ENCODE results near the gene AMBP.
"Not testable (repeated sequence)": the region's sequence is repeated elsewhere in the genome, so short reads cannot be mapped to it uniquely, and the experiment has no call there.

Gene AMBP

DNA sequence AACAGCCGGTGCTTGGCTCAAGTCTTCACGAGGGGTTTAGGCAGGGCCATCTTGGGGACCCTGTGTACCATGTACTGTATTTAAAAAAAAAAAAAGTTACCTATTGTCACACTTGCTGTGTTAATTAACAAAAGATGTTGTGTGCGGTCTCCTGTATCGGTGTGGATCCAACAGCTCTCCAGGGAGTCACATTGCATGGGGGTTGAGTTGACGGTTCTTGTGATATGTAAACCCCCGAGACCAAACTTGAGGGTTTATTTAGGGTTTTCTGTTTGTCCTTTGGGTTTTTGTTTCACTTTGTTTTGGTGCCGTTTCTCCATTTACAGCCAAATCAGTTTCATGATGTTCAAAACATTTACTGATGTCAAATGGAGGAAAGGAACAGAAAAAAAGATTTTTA lies 22.2 kb downstream of the AMBP start:
- H3K27ac Mint-ChIP-seq: no peak overlapping the region
- ATAC-seq (no peak), DNase-seq (ENCODE audit: low spot score in 2 of 2) (no peak)
- H3K4me3 Mint-ChIP-seq: no peak overlapping the region
- no peaks in the 10 kb centered on the region for H3K4me1 Mint-ChIP-seq
- H3K9me3 Mint-ChIP-seq: no peaks in the 10 kb centered on the region
- no peaks in the 10 kb centered on the region for H3K36me3 Mint-ChIP-seq

DNA sequence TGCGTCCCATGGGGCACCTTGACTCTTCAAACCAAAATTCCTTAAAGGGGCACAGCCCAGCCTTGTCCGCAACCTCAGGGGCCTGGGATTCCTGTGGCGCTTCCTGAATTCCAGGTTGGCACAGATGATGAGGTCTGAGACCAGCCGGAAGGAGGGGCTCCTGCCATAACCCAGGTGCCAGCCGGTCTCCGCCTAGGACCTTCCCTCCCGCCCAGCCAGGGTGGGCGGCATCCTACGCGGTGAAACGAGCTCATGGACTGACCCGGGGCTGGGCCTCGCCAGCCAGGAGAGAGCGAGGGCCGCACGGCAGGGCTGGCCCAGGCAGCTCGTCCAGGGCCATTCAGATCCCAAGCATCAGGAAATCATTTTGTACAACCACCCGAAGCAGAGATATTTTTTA lies 23.0 kb downstream of the AMBP start:
- no peak for ATAC-seq
- H3K36me3 Mint-ChIP-seq: no peaks in the 10 kb centered on the region
- no peak overlapping the region for H3K4me3 Mint-ChIP-seq
- no peaks in the 10 kb centered on the region for H3K4me1 Mint-ChIP-seq
- no peak for DNase-seq (ENCODE audit: low spot score in 2 of 2)
- H3K27ac Mint-ChIP-seq: no peak overlapping the region
- H3K9me3 Mint-ChIP-seq: no peaks in the 10 kb centered on the region

DNA sequence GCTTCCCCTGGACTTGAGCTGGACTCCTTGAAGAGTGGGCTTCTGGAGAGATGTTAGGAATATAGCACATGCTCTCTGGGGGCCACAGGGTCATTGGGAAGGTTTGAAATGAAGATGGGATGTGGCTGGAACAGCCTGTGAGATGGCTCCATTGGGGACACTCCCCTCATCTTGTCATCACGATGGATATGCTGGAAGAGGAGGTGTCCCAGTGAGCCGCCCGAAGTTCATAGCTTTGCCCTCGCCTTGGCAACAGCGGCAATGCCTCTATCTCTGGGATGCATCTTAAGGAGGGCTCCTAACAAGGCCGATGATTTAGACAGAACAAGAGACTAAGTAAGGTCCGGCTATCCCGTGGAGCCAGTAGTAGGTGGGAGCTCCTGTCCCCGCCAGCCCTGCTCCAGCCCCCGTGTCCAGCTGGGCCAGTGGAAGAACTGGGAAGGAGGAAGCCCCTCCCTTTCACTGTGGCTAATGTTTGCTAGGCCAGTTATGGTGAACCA lies 23.9 kb downstream of the AMBP start:
- no peak for DNase-seq (ENCODE audit: low spot score in 2 of 2)
- no peaks in the 10 kb centered on the region for H3K9me3 Mint-ChIP-seq
- ATAC-seq: no peak
- H3K4me3 Mint-ChIP-seq: no peak overlapping the region
- H3K27ac Mint-ChIP-seq: no peak overlapping the region
- H3K36me3 Mint-ChIP-seq: no peaks in the 10 kb centered on the region
- H3K4me1 Mint-ChIP-seq: no peaks in the 10 kb centered on the region

DNA sequence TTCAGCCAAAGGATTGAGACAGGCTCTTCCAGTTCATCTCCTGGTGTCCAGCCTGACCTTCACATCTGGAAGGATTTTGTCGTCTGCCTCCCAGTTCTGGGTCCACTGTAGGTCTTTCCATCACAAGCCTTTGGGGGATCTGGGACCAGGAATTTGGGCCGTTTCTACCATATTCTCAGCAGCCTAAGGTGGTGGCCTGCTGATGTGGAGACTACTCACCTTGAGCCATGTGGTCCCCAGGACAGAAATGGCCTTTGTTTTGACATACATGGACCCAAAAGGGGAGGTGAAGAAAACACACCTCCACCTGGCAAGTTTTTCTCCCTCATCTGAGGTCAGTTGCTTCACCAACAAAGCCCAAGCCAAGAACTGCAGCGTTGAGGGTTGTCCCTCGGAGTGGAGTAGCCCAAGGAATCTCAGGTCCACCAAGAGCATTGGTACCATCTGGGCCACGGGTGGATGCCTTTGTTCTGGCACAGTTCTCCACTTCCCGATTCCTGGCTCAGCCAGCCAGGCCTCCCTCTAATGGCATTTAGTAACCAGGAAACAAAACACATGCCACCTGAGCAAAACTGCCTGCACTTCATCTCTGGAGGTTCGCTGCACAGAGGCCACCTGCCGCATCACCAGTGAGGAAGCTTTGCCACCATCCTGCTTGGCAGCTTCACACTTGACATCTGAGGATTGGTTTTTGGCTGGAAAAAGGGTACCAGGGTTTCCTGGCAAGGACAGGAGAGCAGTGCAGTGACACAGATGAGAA lies 24.7 kb downstream of the AMBP start:
- no peak overlapping the region for H3K4me3 Mint-ChIP-seq
- H3K9me3 Mint-ChIP-seq: no peaks in the 10 kb centered on the region
- no peaks in the 10 kb centered on the region for H3K4me1 Mint-ChIP-seq
- no peak overlapping the region for H3K27ac Mint-ChIP-seq
- H3K36me3 Mint-ChIP-seq: no peaks in the 10 kb centered on the region
- ATAC-seq (no peak), DNase-seq (ENCODE audit: low spot score in 2 of 2) (no peak)

DNA sequence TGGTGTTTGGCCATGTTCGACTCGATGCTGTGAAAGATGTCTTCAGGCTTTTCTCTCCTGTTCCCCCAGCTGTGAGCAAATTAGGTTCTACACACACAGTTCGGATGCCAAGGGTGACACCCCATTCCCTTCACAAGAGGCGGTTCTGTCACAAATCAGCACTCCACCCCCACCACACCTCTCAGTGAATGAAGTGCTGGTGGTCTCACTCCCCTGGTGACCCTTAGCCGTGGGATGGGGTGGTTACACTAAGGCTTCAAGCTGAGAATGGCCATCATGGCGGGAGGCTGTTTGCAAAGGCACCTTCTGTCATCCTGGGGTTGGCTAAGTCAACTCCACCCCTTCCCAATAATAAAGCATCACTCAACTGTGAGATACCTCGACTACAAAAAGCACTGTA lies 26.4 kb downstream of the AMBP start:
- Mint-ChIP-seq H3K4me3 (no peak overlapping the region), H3K27ac (no peak overlapping the region), H3K9me3 (no peaks in the 10 kb centered on the region), H3K4me1 (no peaks in the 10 kb centered on the region), H3K36me3 (no peaks in the 10 kb centered on the region)
- ATAC-seq (no peak), DNase-seq (ENCODE audit: low spot score in 2 of 2) (no peak)

DNA sequence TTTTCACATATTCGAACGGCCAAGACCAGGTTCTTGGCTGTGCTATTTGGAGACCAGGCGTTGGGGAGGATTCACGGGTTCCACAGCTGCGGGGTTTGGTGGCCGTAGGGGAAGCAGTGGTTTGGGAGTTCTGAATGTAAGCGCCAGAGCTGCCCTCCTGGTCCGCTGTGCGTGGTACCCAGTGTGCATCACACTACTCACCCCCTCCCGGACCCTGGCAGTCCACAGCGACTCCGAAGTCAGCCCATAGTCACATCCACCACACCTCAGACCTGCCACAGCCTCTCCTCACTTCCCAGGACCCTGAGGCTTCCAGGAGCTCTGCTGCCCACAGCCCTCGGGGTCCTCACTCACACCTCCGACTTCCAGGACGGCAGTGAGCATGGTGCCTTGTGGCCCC lies 26.8 kb downstream of the AMBP start:
- no peak overlapping the region for H3K27ac Mint-ChIP-seq
- H3K36me3 Mint-ChIP-seq: no peaks in the 10 kb centered on the region
- H3K4me1 Mint-ChIP-seq: no peaks in the 10 kb centered on the region
- no peak for ATAC-seq
- DNase-seq (ENCODE audit: low spot score in 2 of 2): no peak
- no peaks in the 10 kb centered on the region for H3K9me3 Mint-ChIP-seq
- H3K4me3 Mint-ChIP-seq: no peak overlapping the region

DNA sequence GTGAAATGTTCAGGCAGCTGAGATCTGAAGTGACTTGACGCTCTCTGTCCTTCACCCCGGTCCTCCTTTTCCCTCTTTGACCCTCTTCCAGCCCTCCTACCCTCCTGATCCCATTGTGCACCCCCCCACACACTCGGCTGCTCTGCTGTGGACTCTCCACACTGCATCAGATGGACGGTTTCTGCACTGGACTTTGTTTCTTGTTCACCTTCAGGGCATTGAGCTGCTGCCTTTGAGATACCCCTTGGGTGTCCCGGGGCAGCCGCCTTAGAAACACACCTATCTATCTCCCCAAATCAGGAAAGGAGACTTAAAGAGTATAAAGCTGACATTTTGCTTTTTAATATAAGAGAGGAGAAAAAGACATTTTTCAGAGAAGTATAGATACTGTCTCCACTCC lies 27.5 kb downstream of the AMBP start:
- no peak overlapping the region for H3K27ac Mint-ChIP-seq

DNA sequence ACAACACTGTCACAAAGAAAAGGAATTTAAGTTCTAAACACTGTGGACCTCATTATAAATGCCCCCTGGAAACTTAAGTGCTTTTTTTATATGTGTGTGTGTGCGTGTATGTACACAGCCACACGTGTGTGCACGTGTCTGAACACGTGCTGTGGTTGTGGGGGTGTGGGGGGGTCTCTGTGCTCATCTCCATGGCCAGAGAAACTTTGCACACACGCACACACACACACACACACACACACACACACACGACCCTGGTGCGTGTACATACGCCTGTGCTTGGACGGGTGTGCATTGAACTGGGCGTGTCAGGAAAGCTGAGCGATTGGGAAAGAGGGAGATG lies 27.9 kb downstream of the AMBP start:
- ATAC-seq (no peak), DNase-seq (ENCODE audit: low spot score in 2 of 2) (no peak)
- H3K4me3 Mint-ChIP-seq: no peak overlapping the region
- H3K36me3 Mint-ChIP-seq: no peaks in the 10 kb centered on the region
- H3K27ac Mint-ChIP-seq: no peak overlapping the region
- no peaks in the 10 kb centered on the region for H3K4me1 Mint-ChIP-seq
- no peaks in the 10 kb centered on the region for H3K9me3 Mint-ChIP-seq

More for the DNA sequence above, 27.5 kb downstream of the AMBP start:
- H3K4me3 Mint-ChIP-seq: no peak overlapping the region
- H3K4me1 Mint-ChIP-seq: no peaks in the 10 kb centered on the region
- H3K36me3 Mint-ChIP-seq: no peaks in the 10 kb centered on the region
- no peak for DNase-seq (ENCODE audit: low spot score in 2 of 2)
- peak; percentile 20 for ATAC-seq
- no peaks in the 10 kb centered on the region for H3K9me3 Mint-ChIP-seq

DNA sequence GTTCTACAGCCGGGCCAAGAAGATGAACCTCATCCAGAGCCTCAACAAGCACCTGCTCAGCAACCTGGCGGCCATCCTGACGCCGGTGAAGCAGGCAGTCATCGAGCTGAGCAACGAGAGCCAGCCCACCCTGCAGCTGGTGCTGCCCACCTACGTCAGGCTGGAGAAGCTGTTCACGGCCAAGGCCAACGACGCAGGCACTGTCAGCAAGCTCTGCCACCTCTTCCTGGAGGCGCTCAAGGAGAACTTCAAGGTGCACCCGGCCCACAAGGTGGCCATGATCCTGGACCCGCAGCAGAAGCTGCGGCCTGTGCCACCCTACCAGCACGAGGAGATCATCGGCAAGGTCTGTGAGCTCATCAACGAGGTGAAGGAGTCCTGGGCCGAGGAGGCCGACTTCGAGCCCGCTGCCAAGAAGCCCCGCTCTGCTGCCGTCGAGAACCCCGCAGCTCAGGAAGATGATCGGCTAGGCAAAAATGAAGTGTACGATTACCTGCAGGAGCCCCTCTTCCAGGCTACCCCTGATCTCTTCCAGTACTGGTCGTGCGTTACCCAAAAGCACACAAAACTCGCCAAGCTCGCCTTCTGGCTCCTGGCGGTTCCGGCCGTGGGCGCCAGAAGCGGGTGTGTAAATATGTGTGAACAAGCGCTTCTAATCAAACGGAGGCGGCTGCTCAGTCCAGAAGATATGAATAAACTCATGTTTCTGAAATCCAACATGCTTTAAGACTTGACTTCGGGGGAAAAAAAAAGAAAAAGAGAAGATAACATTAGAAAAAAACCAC lies 28.5 kb downstream of the AMBP start:
- Mint-ChIP-seq H3K4me1 (no peaks in the 10 kb centered on the region), H3K4me3 (no peak overlapping the region), H3K36me3 (no peaks in the 10 kb centered on the region), H3K27ac (no peak overlapping the region), H3K9me3 (no peaks in the 10 kb centered on the region)
- DNase-seq (ENCODE audit: low spot score in 2 of 2) (no peak), ATAC-seq (no peak)

DNA sequence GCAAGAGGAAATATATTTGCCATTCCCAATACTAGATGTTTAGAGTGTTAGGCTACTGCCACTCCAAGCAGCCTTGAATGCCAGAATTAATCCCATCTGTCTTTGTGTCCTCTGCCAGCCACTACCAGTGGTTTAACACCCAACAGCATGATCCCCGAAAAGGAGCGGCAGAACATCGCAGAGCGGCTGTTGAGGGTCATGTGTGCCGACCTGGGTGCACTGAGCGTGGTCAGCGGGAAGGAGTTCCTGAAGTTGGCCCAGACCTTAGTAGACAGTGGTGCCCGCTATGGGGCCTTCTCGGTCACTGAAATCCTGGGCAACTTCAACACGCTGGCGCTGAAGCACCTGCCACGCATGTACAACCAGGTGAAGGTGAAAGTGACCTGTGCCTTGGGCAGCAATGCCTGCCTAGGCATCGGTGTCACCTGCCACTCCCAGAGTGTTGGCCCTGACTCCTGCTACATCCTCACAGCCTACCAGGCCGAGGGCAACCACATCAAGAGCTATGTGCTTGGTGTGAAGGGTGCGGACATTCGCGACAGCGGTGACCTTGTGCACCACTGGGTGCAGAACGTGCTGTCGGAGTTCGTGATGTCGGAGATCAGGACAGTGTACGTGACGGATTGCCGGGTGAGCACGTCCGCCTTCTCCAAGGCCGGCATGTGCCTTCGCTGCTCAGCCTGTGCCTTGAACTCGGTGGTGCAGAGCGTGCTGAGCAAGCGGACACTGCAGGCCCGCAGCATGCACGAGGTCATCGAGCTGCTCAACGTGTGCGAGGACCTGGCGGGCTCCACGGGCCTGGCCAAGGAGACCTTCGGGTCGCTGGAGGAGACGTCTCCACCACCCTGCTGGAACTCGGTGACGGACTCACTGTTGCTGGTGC lies 29.3 kb downstream of the AMBP start:
- Mint-ChIP-seq H3K4me1 (no peaks in the 10 kb centered on the region), H3K36me3 (no peaks in the 10 kb centered on the region), H3K9me3 (no peaks in the 10 kb centered on the region), H3K27ac (no peak overlapping the region), H3K4me3 (no peak overlapping the region)
- DNase-seq (ENCODE audit: low spot score in 2 of 2) (no peak), ATAC-seq (no peak)

DNA sequence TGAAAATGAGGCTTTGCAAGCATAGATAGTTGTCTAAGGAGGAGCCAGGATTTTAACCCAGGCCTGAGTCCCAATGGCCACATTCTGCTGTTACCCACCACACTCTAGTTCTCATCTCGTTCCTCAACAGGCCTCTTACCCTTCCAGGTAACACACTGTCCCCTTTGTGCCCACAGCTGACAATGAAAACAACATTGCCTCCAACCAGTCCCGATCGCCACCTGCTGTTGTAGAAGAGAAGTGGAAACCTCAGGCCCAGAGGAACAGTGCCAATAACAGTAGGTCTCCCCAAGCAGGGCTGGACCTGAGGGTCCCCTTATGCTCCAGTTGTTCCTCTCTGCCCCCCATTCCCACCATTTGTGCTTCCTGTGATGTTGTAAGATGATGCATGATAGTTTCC lies 30.4 kb downstream of the AMBP start:
- no peaks in the 10 kb centered on the region for H3K9me3 Mint-ChIP-seq
- no peak for DNase-seq (ENCODE audit: low spot score in 2 of 2)

DNA sequence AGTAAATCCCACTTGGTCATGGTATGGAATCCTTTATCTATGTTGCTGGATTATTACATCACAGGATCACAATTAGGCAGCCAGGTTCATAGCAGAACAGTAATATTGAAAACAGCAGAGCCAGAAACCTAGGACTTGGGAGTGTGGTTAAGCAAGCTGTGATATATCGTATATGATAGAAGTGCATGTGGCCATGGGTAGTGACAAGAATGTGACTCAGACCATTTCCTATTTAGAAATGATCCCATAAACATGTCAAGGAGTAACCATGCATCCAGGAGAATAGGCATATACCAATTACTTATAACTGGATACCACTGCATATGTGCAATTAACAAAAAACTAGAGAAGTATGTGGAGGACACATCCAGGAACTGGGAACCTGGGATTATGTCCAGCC lies 31.2 kb downstream of the AMBP start:
- Mint-ChIP-seq H3K4me1 (no peaks in the 10 kb centered on the region), H3K9me3 (no peaks in the 10 kb centered on the region), H3K4me3 (no peak overlapping the region), H3K27ac (no peak overlapping the region), H3K36me3 (no peaks in the 10 kb centered on the region)
- ATAC-seq (no peak), DNase-seq (ENCODE audit: low spot score in 2 of 2) (no peak)

More for the DNA sequence above, 30.4 kb downstream of the AMBP start:
- H3K4me1 Mint-ChIP-seq: no peaks in the 10 kb centered on the region
- no peak overlapping the region for H3K4me3 Mint-ChIP-seq
- H3K36me3 Mint-ChIP-seq: no peaks in the 10 kb centered on the region
- H3K27ac Mint-ChIP-seq: no peak overlapping the region
- ATAC-seq: no peak

DNA sequence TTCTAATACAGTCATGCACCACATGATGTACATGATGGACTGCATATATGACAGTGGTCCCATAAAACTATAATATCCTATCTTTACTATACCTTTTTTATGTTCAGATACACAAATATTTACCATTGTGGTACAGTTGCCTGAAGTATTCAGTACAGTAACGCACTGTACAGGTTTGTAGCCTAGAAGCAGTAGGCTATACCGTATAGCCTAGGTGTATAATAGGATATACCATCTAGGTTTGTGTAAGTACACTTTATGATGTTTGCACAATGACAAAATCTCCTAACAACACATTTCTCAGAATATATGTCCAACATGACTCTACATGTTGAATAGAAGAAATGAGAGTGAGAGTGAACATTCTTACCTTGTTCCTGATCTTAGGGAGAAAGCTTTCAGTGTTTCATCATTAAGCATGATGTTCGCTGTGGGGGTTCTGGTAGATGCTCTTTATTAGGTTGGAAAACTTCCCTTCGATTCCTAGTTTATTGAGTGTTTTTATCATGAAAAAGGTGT lies 31.8 kb downstream of the AMBP start:
- ATAC-seq: no peak
- no peak for DNase-seq (ENCODE audit: low spot score in 2 of 2)
- Mint-ChIP-seq H3K27ac (no peak overlapping the region), H3K4me3 (no peak overlapping the region), H3K36me3 (no peaks in the 10 kb centered on the region), H3K9me3 (no peaks in the 10 kb centered on the region), H3K4me1 (no peaks in the 10 kb centered on the region)

DNA sequence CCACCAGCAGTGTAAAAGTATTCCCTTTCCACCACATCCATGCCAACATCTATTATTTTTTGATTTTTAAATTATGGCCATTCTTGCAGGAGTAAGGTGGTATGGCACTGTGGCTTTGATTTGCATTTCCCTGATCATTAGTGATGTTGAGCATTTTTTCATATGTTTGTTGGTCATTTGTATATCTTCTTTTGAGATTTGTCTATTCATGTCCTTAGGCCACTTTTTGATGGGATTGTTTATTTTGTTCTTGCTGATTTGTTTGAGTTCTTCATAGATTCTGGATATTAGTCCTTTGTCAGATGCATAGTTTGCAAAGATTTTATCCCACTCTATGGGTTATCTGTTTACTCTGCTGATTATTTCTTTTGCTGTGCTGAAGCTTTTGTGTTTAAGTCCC lies 34.4 kb downstream of the AMBP start:
- not testable (repeated sequence) for DNase-seq (ENCODE audit: low spot score in 2 of 2); H3K9me3 Mint-ChIP-seq; ATAC-seq; H3K4me3 Mint-ChIP-seq; H3K27ac Mint-ChIP-seq; H3K36me3 Mint-ChIP-seq; H3K4me1 Mint-ChIP-seq

DNA sequence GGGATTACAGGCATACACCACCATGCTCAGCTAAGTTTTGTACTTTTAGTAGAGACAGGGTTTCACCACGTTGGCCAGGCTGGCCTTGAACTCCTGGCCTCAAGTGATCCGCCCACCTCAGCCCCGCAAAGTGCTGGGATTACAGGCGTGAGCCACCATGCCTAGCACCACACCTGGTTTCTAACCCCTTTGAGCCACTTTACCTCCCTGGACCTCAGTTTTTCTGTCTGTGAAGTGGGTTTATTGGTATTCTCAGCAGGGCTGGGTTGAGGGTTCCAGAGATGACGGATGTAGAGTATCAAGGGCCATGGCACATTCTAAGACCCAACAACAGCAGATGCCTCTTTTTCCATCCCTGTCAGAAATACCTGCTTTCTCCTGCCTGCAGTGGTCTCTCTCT lies 38.6 kb downstream of the AMBP start:
- H3K27ac Mint-ChIP-seq: no peak overlapping the region
- H3K36me3 Mint-ChIP-seq: no peaks in the 10 kb centered on the region
- ATAC-seq: no peak
- DNase-seq (ENCODE audit: low spot score in 2 of 2): no peak
- H3K4me1 Mint-ChIP-seq: no peaks in the 10 kb centered on the region
- no peak overlapping the region for H3K4me3 Mint-ChIP-seq
- no peaks in the 10 kb centered on the region for H3K9me3 Mint-ChIP-seq
